Progenitor cell of endocrine pancreas (in vitro differentiated cells): Measurements from ENCODE around the gene PCSK1N. TPM values are rescaled to one million over a fixed set of nuclear protein-coding genes. Genes with fewer than 3 reads are reported as not detected.
A peak's percentile ranks its signal among the peaks of the same experiment; 100 is the strongest.
"Not testable (repeated sequence)": the region's sequence is repeated elsewhere in the genome, so short reads cannot be mapped to it uniquely, and the experiment has no call there.

Source experiments
- DNase-seq: peaks from one replicate; pipeline ENCODE4 v3.0.0; 2021; ENCODE audit warnings: low spot score; ENCODE audit not compliant: unreplicated experiment
- H3K27ac Mint-ChIP-seq: 2 replicates; pipeline ENCODE4 v1.8.0; 2021; ENCODE audit warnings: mild to moderate bottlenecking, moderate library complexity, mixed read lengths
- H3K27me3 Mint-ChIP-seq: 2 replicates; pipeline ENCODE4 v1.8.0; 2021; ENCODE audit warnings: mixed read lengths
- H3K36me3 Mint-ChIP-seq: 2 replicates; pipeline ENCODE4 v1.8.0; 2022; ENCODE audit warnings: mixed read lengths; ENCODE audit not compliant: insufficient read depth
- H3K4me1 Mint-ChIP-seq: 2 replicates; pipeline ENCODE4 v1.8.0; 2021; ENCODE audit warnings: low read depth, mixed read lengths
- H3K4me3 Mint-ChIP-seq: 2 replicates; pipeline ENCODE4 v1.8.0; 2021; ENCODE audit warnings: low read depth, mild to moderate bottlenecking, moderate library complexity, mixed read lengths
- H3K9me3 Mint-ChIP-seq: 2 replicates; pipeline ENCODE4 v1.8.0; 2021; ENCODE audit warnings: low read depth, mixed read lengths
- CTCF ChIP-seq: fragments of 200-600 bp; sonication (generic); IDR thresholded peaks from one replicate; pipeline ENCODE4 v1.5.0; 2021; ENCODE audit warnings: antibody characterized with exemption, mild to moderate bottlenecking; ENCODE audit not compliant: unreplicated experiment
- long read RNA-seq: library from polyadenylated mRNA; unstranded; transcript quantifications from one replicate; pipeline ENCODE4 v2.0.0, GENCODE V29; 2020
- total RNA-seq: library from RNA; stranded (reverse); gene quantifications from 2 replicates; pipeline ENCODE4 v1.2.1, GENCODE V29; 2021

The PCSK1N gene
- 55.4 and 58.3 TPM in 2 replicates for total RNA-seq
- long read RNA-seq = 0 reads

GRCh38 chrX:48835524-48836329 is at the start of gene PCSK1N:
TSS of gene PCSK1N (minus strand) at chrX:48835610. CDS start at chrX:48835532, 78 bp downstream.
- peaks cover 36% of the 10 kb centered on the region for H3K27me3 Mint-ChIP-seq
- DNase-seq = no peak
- H3K4me3 Mint-ChIP-seq = peak within 1 kb of the TSS; percentile 71
- H3K9me3 Mint-ChIP-seq = peaks cover 4% of the 10 kb centered on the region
- no peaks in the 10 kb centered on the region for H3K36me3 Mint-ChIP-seq
- TF ChIP-seq CTCF = no peak
- peak within 1 kb of the TSS; percentile 64 for H3K27ac Mint-ChIP-seq
- no peaks in the 10 kb centered on the region for H3K4me1 Mint-ChIP-seq

- no peaks in the 10 kb centered on the region for H3K27me3 Mint-ChIP-seq
- H3K4me3 Mint-ChIP-seq = no peak overlapping the region
- no peak for DNase-seq
- H3K27ac Mint-ChIP-seq = no peak overlapping the region
- peaks cover 3% of the 10 kb centered on the region for H3K9me3 Mint-ChIP-seq
- TF ChIP-seq CTCF = no peak
- H3K36me3 Mint-ChIP-seq = no peaks in the 10 kb centered on the region
- no peaks in the 10 kb centered on the region for H3K4me1 Mint-ChIP-seq
Observed at GRCh38 chrX:48883729-48884128, 48.3 kb upstream of the PCSK1N start.

- H3K4me3 Mint-ChIP-seq, DNase-seq, H3K4me1 Mint-ChIP-seq, H3K27ac Mint-ChIP-seq, H3K27me3 Mint-ChIP-seq, H3K36me3 Mint-ChIP-seq: not testable (repeated sequence)
- H3K9me3 Mint-ChIP-seq = peaks cover 13% of the 10 kb centered on the region
Observed at GRCh38 chrX:48876944-48877343, 41.5 kb upstream of the PCSK1N start.

- H3K27ac Mint-ChIP-seq, H3K4me3 Mint-ChIP-seq, H3K27me3 Mint-ChIP-seq, DNase-seq, H3K4me1 Mint-ChIP-seq, H3K36me3 Mint-ChIP-seq: not testable (repeated sequence)
- H3K9me3 Mint-ChIP-seq = peaks cover 13% of the 10 kb centered on the region
Observed at GRCh38 chrX:48872017-48872416, 36.6 kb upstream of the PCSK1N start.

- DNase-seq = no peak
- H3K4me3 Mint-ChIP-seq = no peak overlapping the region
- no peaks in the 10 kb centered on the region for H3K4me1 Mint-ChIP-seq
- no peak for TF ChIP-seq CTCF
- no peaks in the 10 kb centered on the region for H3K36me3 Mint-ChIP-seq
- H3K27ac Mint-ChIP-seq = no peak overlapping the region
- H3K9me3 Mint-ChIP-seq = peaks cover 9% of the 10 kb centered on the region
- no peaks in the 10 kb centered on the region for H3K27me3 Mint-ChIP-seq
Observed at GRCh38 chrX:48864210-48864609, 28.8 kb upstream of the PCSK1N start.

- peak overlapping the region; percentile 12 for H3K4me3 Mint-ChIP-seq
- H3K27me3 Mint-ChIP-seq = no peaks in the 10 kb centered on the region
- DNase-seq = no peak
- peaks cover 25% of the 10 kb centered on the region for H3K9me3 Mint-ChIP-seq
- peak overlapping the region; percentile 14 for H3K27ac Mint-ChIP-seq
- peak; percentile 7 for TF ChIP-seq CTCF
- H3K4me1 Mint-ChIP-seq = peaks cover 2% of the 10 kb centered on the region
- H3K36me3 Mint-ChIP-seq = peaks cover 3% of the 10 kb centered on the region
Observed at GRCh38 chrX:48854898-48855297, 19.5 kb upstream of the PCSK1N start.

- H3K36me3 Mint-ChIP-seq, DNase-seq, H3K4me1 Mint-ChIP-seq, H3K4me3 Mint-ChIP-seq, H3K27ac Mint-ChIP-seq, H3K27me3 Mint-ChIP-seq: not testable (repeated sequence)
- H3K9me3 Mint-ChIP-seq = peaks cover 28% of the 10 kb centered on the region
Observed at GRCh38 chrX:48854121-48854804, 18.9 kb upstream of the PCSK1N start.

- H3K36me3 Mint-ChIP-seq, H3K27ac Mint-ChIP-seq: not testable (repeated sequence)
Observed at GRCh38 chrX:48853494-48853893, 18.1 kb upstream of the PCSK1N start.

More at GRCh38 chrX:48853494-48853893, 18.1 kb upstream of the PCSK1N start:
- peaks cover 32% of the 10 kb centered on the region for H3K9me3 Mint-ChIP-seq
- not testable (repeated sequence) for H3K4me1 Mint-ChIP-seq, H3K27me3 Mint-ChIP-seq, H3K4me3 Mint-ChIP-seq, DNase-seq
